HG03196 (cell line): ENCODE data around the gene DPP8.

Experiments used
- ATAC-seq: cut with Tn5 transposase; IDR thresholded peaks from one replicate; pipeline ENCODE4 v1.9.1; 2021; ENCODE audit not compliant: unreplicated experiment

Gene DPP8

GRCh38 chr15:65426216-65426853, 91.2 kb downstream of the DPP8 start:
- ATAC-seq = no peak

- no peak for ATAC-seq
Observed at GRCh38 chr15:65424683-65425082, 92.8 kb downstream of the DPP8 start.

- no peak for ATAC-seq
Observed at GRCh38 chr15:65423976-65424679, 93.4 kb downstream of the DPP8 start.

- no peak for ATAC-seq
Observed at GRCh38 chr15:65423150-65423975, 94.1 kb downstream of the DPP8 start.

- ATAC-seq = no peak
Observed at GRCh38 chr15:65421360-65422215, 95.9 kb downstream of the DPP8 start.

- ATAC-seq = no peak
Observed at GRCh38 chr15:65420975-65421359, 96.5 kb downstream of the DPP8 start.

GRCh38 chr15:65418596-65418995, 98.9 kb downstream of the DPP8 start:
- no peak for ATAC-seq

GRCh38 chr15:65416845-65417416, 100.6 kb downstream of the DPP8 start:
- ATAC-seq = no peak

GRCh38 chr15:65414841-65415621, 102.5 kb downstream of the DPP8 start:
- no peak for ATAC-seq

GRCh38 chr15:65413760-65414144, 103.7 kb downstream of the DPP8 start:
- ATAC-seq = no peak

- no peak for ATAC-seq
Observed at GRCh38 chr15:65413051-65413759, 104.3 kb downstream of the DPP8 start.

GRCh38 chr15:65412556-65412955, 104.9 kb downstream of the DPP8 start:
- no peak for ATAC-seq

GRCh38 chr15:65411465-65412071, 105.9 kb downstream of the DPP8 start:
- no peak for ATAC-seq

- no peak for ATAC-seq
Observed at GRCh38 chr15:65410972-65411371, 106.5 kb downstream of the DPP8 start.

- no peak for ATAC-seq
Observed at GRCh38 chr15:65410036-65410435, 107.5 kb downstream of the DPP8 start.

GRCh38 chr15:65409036-65409631, 108.4 kb downstream of the DPP8 start:
- peak; percentile 51 for ATAC-seq

GRCh38 chr15:65408324-65409035, 109.0 kb downstream of the DPP8 start:
- no peak for ATAC-seq
